ENCODE results near the gene RPL28. TPM values are rescaled to one million over a fixed set of nuclear protein-coding genes. Genes with fewer than 3 reads are reported as not detected.
"Not testable (repeated sequence)": the region's sequence is repeated elsewhere in the genome, so short reads cannot be mapped to it uniquely, and the experiment has no call there.

The RPL28 gene
- polyA plus RNA-seq, 1 donor: 1,731 TPM

GRCh38 chr19:55391702-55392615 lies 6.2 kb downstream of the RPL28 start:
- DNase-seq (ENCODE audit: low read depth): no peak

- no peak for DNase-seq (ENCODE audit: low read depth)
Observed at GRCh38 chr19:55392820-55393761, 7.4 kb downstream of the RPL28 start.

DNA sequence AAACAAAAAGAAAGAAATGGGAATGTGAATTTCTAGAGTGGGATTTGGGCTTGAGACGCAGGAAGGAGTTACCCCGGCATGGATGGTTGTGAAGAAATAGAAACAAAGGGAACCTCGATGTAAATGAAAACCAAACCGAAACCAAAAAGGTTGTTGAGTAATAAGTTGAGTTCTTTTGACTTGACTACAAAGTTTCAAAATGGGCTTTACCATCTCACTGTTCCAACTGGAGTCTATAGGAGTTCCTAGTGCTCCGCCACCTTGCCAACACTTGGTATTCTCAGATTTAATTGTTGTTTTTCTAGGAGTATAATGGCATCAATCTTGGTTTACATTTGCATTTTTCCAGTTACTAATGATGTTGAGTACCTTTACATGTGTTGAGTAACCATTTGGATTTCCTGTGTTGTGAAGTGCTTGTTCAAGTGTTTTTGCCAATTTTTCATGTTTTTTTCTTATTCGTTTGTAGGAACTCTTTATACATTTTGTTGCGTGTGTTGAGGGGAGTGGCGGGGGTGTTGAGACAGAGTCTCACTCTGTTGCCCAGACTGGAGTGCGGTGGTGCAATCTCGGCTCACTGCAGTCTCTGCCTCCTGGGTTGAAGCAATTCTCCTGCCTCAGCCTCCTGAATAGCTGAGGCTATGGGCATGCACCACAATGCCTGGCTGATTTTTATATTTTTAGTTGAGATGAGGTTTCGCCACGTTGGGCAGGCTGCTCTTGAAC lies 12.6 kb downstream of the RPL28 start:
- DNase-seq (ENCODE audit: low read depth): no peak

DNA sequence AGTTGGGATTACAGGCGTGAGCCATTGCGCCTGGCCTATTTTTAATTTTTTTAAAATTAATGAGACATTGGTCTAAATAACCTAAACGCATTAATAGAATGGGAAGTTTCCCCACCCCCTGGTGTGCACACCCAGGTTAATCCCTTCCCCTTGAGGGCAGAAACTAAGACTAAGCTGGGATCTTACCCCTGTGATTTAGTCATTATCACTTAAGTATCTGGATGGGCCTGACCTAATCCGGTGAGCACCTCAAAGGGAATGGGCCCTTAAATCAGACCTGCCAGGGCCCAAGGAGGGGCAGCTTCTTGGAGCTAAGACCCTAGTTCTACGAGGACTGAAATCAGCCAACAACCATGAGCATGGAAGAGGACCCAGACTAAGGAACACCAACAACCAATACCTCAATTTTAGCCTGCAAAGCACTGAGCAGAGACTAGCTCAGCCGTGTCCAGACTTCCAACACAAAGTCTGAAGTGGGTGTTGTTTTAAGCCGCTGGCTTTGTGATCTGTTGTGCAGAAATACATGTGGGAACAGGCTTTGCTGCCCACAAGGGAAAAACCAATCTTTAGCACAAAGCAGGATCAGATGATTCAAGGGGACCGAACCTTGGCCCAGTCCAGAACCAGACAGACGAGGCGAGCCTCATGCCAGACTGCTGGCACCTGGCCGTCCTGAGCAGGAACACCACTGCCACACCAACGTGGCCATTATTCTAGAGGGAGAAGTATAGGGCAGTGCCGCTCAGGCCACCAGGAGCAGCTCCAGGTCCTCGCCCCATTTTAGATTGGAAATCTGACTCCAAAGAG lies 14.8 kb downstream of the RPL28 start:
- no peak for DNase-seq (ENCODE audit: low read depth)

GRCh38 chr19:55401390-55401789 lies 15.7 kb downstream of the RPL28 start:
- not testable (repeated sequence) for DNase-seq (ENCODE audit: low read depth)

DNA sequence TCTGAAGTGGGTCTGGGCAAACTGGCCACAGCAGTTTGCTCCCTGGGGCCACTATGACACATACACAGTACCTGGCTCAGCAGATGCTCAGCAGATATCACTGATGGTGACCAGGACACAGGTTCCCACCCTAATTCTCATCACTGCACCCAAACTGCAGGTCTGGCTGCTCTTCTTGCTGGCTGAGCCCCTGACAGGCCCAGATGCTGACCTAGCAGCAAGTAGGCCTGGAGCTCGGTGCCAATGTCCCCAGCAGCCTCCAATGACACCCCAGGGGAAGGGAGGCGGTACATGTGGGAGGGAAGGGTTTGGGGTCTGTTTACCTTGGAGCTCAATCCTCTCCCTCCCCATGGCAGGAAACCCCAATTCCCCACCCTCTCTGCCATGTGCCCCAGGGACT lies 16.8 kb downstream of the RPL28 start:
- no peak for DNase-seq (ENCODE audit: low read depth)

DNA sequence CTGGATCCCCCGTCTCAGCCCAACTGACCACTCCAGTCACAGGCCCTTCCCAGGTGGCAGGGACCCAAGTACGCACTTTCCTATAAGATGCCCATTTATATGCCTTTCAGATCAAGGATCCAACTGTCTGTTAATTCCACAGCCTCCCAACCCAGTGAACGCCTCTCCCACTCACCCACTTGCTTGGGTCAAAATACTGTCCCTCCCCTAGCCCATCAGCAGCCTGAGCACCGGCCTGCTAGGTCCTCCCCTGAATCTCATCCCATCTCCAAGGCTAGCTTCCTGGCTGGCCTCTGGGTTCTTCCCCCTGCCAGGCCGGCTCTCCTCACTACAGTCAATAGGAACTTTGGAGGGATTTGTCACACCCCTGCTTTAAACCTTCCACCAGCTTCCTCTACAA lies 19.9 kb downstream of the RPL28 start:
- DNase-seq (ENCODE audit: low read depth): no peak

- DNase-seq (ENCODE audit: low read depth): no peak
Observed at GRCh38 chr19:55406091-55406825, 20.5 kb downstream of the RPL28 start.

DNA sequence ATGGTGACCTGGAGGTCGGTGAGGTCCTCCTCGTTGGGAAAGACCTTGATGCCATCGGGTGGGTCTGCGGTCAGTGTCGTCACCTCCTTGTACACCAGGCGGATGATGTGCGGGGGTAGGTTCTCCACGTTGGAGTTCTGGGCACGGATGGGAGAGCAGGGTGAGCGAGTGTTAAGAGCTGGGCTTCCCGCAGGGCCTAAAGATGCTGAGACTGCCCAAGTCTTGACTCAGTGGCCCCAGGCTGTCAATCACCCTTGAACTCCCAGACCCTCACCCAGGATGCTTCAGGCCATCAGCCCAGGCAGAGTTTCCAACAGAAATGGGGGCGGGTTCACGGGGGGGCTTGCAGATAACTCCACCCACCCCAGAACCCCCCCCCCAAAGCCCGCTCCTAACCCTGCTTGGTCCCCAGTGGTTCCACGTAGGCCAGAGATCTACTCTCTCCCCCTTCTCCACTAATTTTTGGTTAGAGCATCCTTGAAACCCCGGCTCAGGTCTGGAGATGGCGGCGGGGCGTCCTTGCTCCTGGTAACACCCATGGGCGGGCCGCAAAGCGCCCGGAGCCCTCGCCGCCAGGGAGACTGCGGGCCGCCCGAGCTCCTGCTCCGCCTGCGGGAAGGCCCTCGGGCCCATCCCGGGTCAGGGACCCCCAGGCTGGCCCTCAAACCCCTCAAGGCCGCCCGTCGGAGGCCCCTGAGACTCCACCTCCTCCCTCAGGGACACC lies 21.3 kb downstream of the RPL28 start:
- no peak for DNase-seq (ENCODE audit: low read depth)

- not testable (repeated sequence) for DNase-seq (ENCODE audit: low read depth)
Observed at GRCh38 chr19:55407550-55407799, 21.7 kb downstream of the RPL28 start, which contains the start of gene UBE2S. Gene UBE2S, minus strand, starts transcription at chr19:55407788. Its CDS starts 199 bp downstream, at chr19:55407589.

- peak; percentile 97 for DNase-seq (ENCODE audit: low read depth)
Observed at GRCh38 chr19:55407800-55408532, 22.2 kb downstream of the RPL28 start.

DNA sequence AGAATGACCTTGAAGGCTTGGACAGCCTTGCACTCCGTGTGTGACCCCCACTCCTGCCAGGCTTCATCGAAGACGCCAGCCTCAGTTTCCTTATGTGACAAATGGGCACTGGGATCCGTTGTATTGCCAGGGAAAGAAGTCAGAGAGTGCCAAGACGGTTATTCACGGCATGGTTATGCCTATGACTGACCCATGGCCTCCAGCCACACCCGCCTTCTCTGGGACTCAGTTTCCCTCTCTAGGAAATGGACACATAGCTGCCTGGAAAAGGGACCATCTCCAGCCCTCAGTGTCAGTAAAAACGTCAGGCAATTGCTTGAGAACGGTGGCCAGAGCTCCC lies 22.8 kb downstream of the RPL28 start:
- DNase-seq (ENCODE audit: low read depth): no peak

GRCh38 chr19:55409179-55409578 lies 23.4 kb downstream of the RPL28 start:
- not testable (repeated sequence) for DNase-seq (ENCODE audit: low read depth)

GRCh38 chr19:55410168-55410567 lies 24.4 kb downstream of the RPL28 start:
- no peak for DNase-seq (ENCODE audit: low read depth)

DNA sequence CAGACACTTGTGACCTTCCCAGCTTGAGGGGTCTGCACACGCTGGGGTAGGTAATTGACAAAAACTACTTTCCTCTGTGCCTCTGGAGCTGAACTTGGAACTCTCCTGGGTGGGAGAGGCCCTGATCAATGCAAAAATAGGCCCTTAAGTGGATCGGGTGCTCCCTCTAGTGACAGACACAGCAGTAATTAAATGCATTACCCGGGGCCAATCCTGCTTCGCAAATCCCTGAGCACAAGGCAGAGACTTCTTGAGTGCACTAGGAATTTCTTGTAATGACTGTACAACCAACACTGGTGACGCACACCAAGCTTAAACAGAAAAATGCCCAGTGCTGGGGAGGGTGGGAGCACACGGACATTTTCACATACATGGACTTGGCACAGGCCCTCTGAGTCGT lies 32.5 kb downstream of the RPL28 start:
- peak; percentile 60 for DNase-seq (ENCODE audit: low read depth)

DNA sequence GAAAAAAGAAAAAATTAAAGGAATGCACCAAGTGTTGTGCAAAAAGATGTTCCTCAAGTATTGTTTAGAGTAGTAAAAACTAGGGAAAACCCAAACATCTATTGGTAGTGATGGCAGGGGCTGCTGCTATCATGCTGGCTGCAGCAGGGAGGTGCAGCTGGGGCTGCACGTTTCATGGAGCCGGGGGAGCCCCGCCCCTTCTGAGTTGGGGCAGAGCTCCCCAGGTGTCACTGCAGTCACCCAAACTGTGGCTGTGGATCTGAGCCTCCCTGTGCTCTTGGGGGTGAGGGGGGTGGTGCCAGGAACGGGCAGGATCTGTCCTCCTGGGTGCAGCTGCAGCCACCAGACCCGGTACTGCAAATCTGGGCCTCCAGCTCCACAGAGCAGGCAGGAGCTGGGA lies 33.4 kb downstream of the RPL28 start:
- no peak for DNase-seq (ENCODE audit: low read depth)

- DNase-seq (ENCODE audit: low read depth): no peak
Observed at GRCh38 chr19:55419624-55420236, 34.0 kb downstream of the RPL28 start.

GRCh38 chr19:55421281-55421680 lies 35.5 kb downstream of the RPL28 start:
- DNase-seq (ENCODE audit: low read depth): not testable (repeated sequence)
